Colonic mucosa (tissue), 4 donors: ENCODE data around the gene TEX14. TPM values are rescaled to one million over a fixed set of nuclear protein-coding genes. Genes with fewer than 3 reads are reported as not detected.
"Not testable (repeated sequence)": the region's sequence is repeated elsewhere in the genome, so short reads cannot be mapped to it uniquely, and the experiment has no call there.

Experiments
- DNase-seq: peaks from one replicate; pipeline ENCODE4 v3.0.0-alpha.2; 2020
- H3K27ac ChIP-seq: fragments of 200-600 bp; one replicate; pipeline ENCODE4 v1.8.0; 2021
- H3K27me3 ChIP-seq: fragments of 200-600 bp; one replicate; pipeline ENCODE4 v1.8.0; 2021
- H3K36me3 ChIP-seq: fragments of 200-600 bp; one replicate; pipeline ENCODE4 v1.8.0; 2021
- H3K4me1 ChIP-seq: fragments of 200-600 bp; one replicate; pipeline ENCODE4 v1.8.0; 2021; ENCODE audit warnings: mild to moderate bottlenecking
- H3K4me3 ChIP-seq: fragments of 200-600 bp; one replicate; pipeline ENCODE4 v1.8.0; 2021
- H3K9ac ChIP-seq, 2 donors: one replicate each; pipeline ENCODE4 v1.7.0; 2013; ENCODE audit warnings: control low read depth in 2 of 2, low read depth in 2 of 2, low read length in 2 of 2
- H3K9me3 ChIP-seq: fragments of 200-600 bp; one replicate; pipeline ENCODE4 v1.8.0; 2021
- CTCF ChIP-seq: fragments of 200-600 bp; IDR thresholded peaks from one replicate; pipeline ENCODE4 v1.8.0; 2022; ENCODE audit warnings: antibody characterized with exemption, mild to moderate bottlenecking
- intact Hi-C: fragments of 100-400 bp; cut with DNase I; formaldehyde crosslinking; loops from one replicate; pipeline ENCODE4 v1.14.1; 2022
- total RNA-seq, 2 donors: library from RNA; stranded (reverse); fragmentation: NEBNext Ultra II Directional in 1 of 2; extraction: Animal tissue kit (Norgen Biotek cat#: 25700) in 1 of 2; gene quantifications; one replicate each; pipeline ENCODE4 v1.2.1, GENCODE V29; 2021
- donor health status: healthy.
- donor health status: DM: no; HTN: no; CAD: no.
- donor health status: DM: no; HTN: no; CAD: no.

Gene TEX14
- total RNA-seq, 2 donors from 2014 or later: 0.10 TPM; not detected in 1

- H3K27ac ChIP-seq: no peak overlapping the region
- intact Hi-C loops: no loop called here
- no peaks in the 10 kb centered on the region for H3K9me3 ChIP-seq
- no peak for TF ChIP-seq CTCF
- no peak overlapping the region for H3K9ac ChIP-seq
- no peaks in the 10 kb centered on the region for H3K4me1 ChIP-seq
- no peak overlapping the region for H3K4me3 ChIP-seq
- DNase-seq: no peak
- H3K36me3 ChIP-seq: no peaks in the 10 kb centered on the region
- no peaks in the 10 kb centered on the region for H3K27me3 ChIP-seq
Measured at GRCh38 chr17:58661499-58661898, 30.3 kb downstream of the TEX14 start.

GRCh38 chr17:58660621-58661020 lies 31.2 kb downstream of the TEX14 start:
- no peaks in the 10 kb centered on the region for H3K4me1 ChIP-seq
- H3K4me3 ChIP-seq: no peak overlapping the region
- no peaks in the 10 kb centered on the region for H3K36me3 ChIP-seq
- no peak overlapping the region for H3K27ac ChIP-seq
- TF ChIP-seq CTCF: no peak
- intact Hi-C loops: no loop called here
- H3K9me3 ChIP-seq: no peaks in the 10 kb centered on the region
- H3K9ac ChIP-seq: no peak overlapping the region
- no peak for DNase-seq
- no peaks in the 10 kb centered on the region for H3K27me3 ChIP-seq

- H3K36me3 ChIP-seq, intact Hi-C loops, DNase-seq, H3K27ac ChIP-seq, H3K4me1 ChIP-seq, H3K27me3 ChIP-seq, H3K9me3 ChIP-seq: not testable (repeated sequence)
- peak overlapping the region in 1 of 2 donors; percentile 20 for H3K9ac ChIP-seq
- H3K4me3 ChIP-seq: peak overlapping the region; percentile 32
Measured at GRCh38 chr17:58659714-58660084, 32.1 kb downstream of the TEX14 start.

GRCh38 chr17:58658804-58659713 lies 32.8 kb downstream of the TEX14 start:
- Histone ChIP-seq H3K27me3 (no peaks in the 10 kb centered on the region), H3K9me3 (no peaks in the 10 kb centered on the region), H3K9ac (peak overlapping the region in 1 of 2 donors; percentile 81), H3K4me3 (peak overlapping the region; percentile 32), H3K27ac (peak overlapping the region; percentile 69), H3K4me1 (no peaks in the 10 kb centered on the region), H3K36me3 (no peaks in the 10 kb centered on the region)
- intact Hi-C loops: no loop called here
- TF ChIP-seq CTCF: no peak
- DNase-seq: peak; percentile 76

GRCh38 chr17:58657962-58658803 lies 33.7 kb downstream of the TEX14 start:
- peak overlapping the region; percentile 69 for H3K27ac ChIP-seq
- H3K4me1 ChIP-seq, H3K27me3 ChIP-seq, H3K4me3 ChIP-seq, DNase-seq, H3K36me3 ChIP-seq, H3K9me3 ChIP-seq, intact Hi-C loops: not testable (repeated sequence)
- H3K9ac ChIP-seq: peak overlapping the region in 1 of 2 donors; percentile 81

GRCh38 chr17:58648236-58648635 lies 43.6 kb downstream of the TEX14 start:
- H3K4me1 ChIP-seq: no peaks in the 10 kb centered on the region
- no peaks in the 10 kb centered on the region for H3K9me3 ChIP-seq
- H3K9ac ChIP-seq: no peak overlapping the region
- no peak for TF ChIP-seq CTCF
- no peak for DNase-seq
- intact Hi-C loops: no loop called here
- no peaks in the 10 kb centered on the region for H3K36me3 ChIP-seq
- no peak overlapping the region for H3K27ac ChIP-seq
- no peaks in the 10 kb centered on the region for H3K27me3 ChIP-seq
- H3K4me3 ChIP-seq: no peak overlapping the region
